GM19025 (cell line): ENCODE results near the gene AJAP1.
"Not testable (repeated sequence)": the region's sequence is repeated elsewhere in the genome, so short reads cannot be mapped to it uniquely, and the experiment has no call there.

Experiments
- ATAC-seq: cut with Tn5 transposase; IDR thresholded peaks from one replicate; pipeline ENCODE4 v1.9.1; 2021; ENCODE audit warnings: mild to moderate bottlenecking, low read depth, moderate library complexity; ENCODE audit not compliant: unreplicated experiment

Gene AJAP1

GRCh38 chr1:4656533-4657140 lies 2.2 kb downstream of the AJAP1 start:
- no peak for ATAC-seq

DNA sequence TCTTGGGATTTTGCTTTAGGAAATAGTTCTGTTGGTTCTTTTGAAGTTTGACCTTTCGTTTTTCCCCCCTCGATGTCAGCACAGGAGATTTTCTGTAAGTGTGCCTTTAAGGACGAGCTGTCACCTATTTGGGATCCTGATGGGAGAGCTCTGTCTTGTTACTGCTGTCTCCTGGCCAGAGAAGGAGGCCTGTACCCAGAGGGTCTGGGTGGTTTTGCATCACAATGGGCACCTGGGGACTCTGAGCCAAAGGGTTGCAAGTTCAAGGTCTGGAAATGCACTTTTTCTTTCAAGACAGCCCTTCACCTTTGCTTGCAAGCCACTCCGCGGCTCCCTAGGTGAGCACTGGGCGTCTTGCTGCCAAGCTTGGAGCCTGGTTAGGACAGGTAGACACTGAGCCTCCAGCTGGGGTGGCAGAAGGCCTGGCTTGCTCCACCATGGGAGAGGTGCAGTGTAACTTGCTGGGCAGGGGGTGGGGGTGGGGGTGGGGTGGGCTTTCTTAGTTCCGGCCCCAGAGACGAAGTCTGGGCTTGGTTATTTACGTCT lies 2.9 kb downstream of the AJAP1 start:
- no peak for ATAC-seq

DNA sequence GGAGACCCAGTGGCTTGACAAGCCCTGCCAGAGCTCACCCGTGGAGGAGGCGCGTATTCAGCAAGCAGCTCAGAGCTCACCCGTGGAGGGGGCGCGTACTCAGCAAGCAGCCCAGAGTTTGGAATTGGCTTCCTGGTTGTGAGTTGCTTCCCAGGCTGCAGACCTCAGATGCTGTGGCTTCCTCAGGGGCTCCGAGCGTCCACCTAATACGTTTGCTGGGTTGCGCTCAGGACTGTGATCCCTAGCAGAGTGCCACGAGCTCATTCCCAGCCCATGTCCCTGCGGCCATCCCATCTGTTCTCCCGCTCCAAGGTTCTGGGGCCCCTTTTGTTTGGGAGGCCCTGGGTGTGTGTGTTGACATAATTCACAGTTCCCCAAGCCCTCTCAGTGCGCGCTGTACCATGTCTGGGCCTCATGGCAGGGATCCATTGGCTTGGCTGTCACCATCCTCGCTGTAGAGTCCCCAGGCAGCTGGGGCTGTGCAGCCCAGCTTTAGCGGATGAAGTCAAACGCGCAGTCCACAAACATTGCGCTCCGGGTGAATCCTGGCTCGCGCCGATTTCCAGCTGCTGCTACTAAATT lies 3.6 kb downstream of the AJAP1 start:
- ATAC-seq, result no peak

- ATAC-seq, result no peak
These were observed 4.5 kb downstream of the AJAP1 start for GRCh38 chr1:4658643-4659628.

- ATAC-seq, result no peak
These were observed 6.6 kb downstream of the AJAP1 start for GRCh38 chr1:4660917-4661594.

DNA sequence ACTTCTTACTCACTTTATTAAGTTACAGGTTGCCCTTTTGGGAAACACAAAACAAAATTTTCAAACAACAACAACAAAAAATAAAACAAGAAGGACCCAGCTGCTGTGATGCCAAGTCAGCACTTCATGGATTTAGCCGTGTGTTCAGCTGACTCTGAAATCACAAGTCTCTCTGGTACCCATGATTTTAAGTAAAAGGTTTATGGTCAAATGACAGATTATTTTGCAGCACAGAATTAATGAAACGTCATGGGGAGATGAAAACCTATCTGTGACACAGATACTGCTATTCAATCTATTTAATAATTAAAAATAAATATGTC lies 7.1 kb downstream of the AJAP1 start:
- no peak for ATAC-seq

DNA sequence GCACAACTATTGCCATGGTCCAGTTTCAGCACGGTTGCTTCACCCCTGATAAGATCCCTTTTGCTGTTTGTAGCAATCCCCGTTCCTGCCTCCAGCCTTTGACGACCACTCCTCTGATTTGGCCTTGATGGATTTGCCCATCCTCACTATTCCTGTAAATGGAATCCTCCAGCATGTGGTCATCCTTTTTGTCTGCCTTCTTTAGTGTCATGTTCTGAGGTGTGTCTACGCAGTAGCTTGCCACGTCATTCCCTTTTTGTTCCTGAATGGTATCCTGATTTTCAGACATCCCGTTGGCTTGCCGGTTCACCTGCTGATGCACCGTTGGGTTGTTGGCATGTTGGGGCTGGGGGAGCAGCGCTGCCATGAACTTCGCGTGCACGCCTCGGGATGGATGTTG lies 7.8 kb downstream of the AJAP1 start:
- no peak for ATAC-seq

DNA sequence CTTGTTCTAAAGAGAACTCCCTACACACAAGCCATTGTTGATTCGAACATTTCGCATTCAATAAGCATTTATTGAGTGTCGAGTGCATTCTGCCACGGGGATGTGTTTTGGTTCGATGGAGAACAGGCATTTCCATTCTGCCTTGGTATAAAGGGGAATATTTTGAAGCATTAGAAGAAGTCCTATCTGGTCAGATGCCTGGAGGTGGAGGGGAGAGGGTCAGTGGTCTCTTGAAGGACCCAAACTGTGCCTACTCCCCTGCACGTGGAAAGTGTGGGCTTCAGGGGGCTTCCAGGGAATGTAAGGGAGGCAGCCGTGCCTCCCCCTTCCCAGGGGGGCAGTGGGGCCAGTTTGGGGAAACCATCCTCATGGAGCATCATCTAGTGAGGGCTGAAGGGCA lies 8.3 kb downstream of the AJAP1 start:
- ATAC-seq, result no peak

DNA sequence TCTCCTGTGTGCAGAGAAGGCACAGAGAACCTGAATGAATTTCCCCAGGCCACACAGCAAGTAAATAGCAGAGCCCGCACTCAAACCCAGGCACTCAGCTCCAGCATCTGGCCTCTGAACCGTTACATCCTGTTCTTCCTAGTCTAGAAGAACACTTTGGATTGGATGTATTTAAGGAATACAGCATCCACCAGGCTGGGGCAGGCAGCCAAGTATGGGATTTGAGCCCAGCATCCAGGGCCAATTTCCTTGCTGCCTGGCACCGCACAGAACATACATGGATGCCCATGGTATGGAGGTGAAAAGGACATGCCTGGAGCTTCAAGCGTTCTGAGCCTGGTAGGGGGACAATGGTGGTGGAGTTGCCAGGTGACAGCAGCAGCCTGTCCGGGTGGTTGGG lies 9.7 kb downstream of the AJAP1 start:
- no peak for ATAC-seq

DNA sequence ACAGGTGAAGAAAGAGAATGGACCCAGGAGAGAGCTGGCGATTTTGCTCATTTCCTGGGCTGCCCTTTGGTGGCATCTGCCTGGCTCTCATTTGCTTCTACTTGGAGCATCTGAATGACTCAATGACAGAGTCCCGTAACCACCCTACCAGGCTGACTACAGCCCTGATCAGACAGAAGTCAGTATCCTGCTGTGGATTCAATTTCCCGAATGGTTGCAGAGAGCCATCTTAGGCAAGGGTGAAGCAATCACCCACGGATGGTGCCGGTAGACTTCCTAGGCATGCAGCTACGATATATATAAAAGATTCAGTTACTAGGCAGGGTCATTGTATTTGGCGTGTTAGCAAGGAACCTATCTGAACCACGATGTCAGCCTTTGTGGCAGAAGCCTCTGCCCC lies 10.2 kb downstream of the AJAP1 start:
- no peak for ATAC-seq

DNA sequence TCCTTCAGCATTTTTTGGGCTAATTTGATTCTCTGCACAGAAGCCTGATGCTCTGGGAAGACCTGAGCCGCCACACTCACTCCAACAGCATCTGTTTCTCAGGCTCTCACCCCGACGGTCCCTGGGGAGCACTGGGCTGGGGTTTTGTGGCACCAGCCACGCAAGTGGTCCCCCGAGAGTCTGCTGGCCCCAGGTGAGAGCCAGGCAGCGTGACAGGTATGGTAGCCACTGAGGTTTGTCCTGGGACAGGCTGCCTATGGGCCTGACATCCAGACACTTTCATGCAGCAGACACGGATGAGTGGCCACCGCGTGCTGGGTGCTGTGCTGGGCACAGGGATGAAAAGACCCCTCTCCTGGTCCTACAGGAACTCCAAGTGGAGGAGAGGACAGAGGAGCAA lies 11.0 kb downstream of the AJAP1 start:
- ATAC-seq, result no peak

DNA sequence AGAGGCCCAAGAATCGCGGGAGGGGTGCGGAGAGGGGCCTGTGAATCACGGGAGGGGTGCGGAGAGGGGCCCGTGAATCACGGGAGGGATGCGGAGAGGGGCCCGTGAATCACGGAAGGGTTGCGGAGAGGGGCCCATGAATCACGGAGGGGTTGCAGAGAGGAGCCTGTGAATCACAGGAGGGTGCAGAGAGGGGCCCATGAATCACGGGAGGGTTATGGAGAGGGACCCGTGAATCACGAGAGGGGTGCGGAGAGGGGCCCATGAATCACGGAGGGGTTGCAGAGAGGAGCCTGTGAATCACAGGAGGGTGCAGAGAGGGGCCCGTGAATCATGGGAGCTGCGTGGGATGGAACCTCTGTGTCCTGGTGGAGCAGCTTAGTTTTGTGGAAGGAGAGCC lies 12.3 kb downstream of the AJAP1 start:
- not testable (repeated sequence) for ATAC-seq

GRCh38 chr1:4668743-4669700 lies 14.6 kb downstream of the AJAP1 start:
- ATAC-seq, result no peak

GRCh38 chr1:4670265-4670664 lies 15.9 kb downstream of the AJAP1 start:
- ATAC-seq, result no peak

DNA sequence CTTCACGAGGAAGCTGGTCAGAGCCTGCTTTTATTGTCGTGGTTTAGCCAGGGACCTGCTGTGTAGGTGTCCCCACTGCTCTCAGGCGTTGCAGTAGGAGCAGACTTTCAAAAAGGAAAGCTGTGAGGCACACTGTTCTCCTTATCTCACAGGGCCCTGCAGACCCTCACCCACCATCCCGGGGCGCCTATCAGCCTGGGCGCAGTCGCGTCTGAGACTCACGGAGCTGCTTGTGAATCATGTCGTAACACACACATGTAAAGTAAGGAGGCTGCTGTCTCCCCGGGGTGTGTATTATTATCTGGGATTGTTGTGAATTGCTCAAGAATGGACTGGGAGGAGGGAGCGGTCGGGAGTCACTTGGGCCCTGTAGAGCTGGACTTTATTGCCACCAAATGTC lies 17.4 kb downstream of the AJAP1 start:
- no peak for ATAC-seq

- ATAC-seq, result no peak
These were observed 19.1 kb downstream of the AJAP1 start for GRCh38 chr1:4673494-4673893.

- ATAC-seq, result no peak
These were observed 19.7 kb downstream of the AJAP1 start for GRCh38 chr1:4674117-4674516.

DNA sequence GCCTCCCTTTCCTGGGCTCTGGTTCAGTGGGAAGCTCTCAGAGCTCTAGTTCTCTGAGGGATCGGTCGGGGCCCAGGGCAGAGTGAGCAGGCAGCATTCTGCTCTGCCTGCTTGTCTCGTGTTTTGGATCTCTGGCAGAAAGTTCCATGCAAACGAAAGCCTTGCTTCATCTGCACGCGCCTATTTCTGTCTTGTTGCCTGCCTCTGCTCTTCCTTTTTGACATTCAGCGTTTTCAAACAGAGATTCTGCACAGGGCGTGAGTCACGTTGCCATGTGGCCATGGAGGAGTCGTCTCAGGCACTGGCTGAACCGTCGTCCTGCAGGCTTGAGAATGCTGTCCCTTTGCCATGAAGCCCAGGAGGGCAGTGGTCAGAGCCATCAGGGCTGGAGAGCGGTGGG lies 20.3 kb downstream of the AJAP1 start:
- no peak for ATAC-seq

DNA sequence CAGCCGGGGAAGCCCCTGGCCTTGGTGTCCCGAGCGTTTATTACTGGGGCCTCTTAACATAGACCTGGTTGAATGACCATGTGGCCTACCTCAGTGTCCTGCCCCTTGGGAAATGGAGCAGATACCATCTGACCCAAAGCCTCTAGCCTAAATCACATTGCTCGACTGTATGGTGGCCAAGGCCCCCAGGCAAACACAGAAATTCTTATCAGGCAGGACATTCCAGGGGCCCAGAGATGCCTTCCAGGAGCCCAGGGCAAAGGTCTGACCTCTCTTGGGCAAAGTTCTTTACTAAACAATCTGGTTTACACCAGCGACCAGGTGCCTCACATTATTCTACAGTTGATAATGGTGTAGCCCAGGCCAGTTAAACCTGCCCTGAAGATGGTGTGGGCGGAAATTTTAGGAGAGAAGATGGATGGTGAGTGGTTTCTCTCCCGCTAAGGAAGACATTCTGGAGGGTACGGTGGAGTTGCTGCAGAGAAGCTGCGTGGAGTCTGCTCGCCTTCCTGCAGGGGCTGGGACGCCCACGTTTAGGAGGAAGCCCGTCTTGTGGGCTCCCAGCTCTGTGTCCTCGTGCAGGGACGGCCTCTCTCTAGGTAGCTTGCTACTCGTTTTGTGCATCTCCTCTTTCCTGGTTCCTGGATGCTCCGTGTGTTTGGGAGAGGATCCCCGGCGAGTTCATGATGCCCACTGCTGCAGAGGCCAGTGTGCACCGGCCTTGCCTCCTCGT lies 21.2 kb downstream of the AJAP1 start:
- ATAC-seq, result no peak
